ENCODE results near the gene LRRC23.

LRRC23 gene

DNA sequence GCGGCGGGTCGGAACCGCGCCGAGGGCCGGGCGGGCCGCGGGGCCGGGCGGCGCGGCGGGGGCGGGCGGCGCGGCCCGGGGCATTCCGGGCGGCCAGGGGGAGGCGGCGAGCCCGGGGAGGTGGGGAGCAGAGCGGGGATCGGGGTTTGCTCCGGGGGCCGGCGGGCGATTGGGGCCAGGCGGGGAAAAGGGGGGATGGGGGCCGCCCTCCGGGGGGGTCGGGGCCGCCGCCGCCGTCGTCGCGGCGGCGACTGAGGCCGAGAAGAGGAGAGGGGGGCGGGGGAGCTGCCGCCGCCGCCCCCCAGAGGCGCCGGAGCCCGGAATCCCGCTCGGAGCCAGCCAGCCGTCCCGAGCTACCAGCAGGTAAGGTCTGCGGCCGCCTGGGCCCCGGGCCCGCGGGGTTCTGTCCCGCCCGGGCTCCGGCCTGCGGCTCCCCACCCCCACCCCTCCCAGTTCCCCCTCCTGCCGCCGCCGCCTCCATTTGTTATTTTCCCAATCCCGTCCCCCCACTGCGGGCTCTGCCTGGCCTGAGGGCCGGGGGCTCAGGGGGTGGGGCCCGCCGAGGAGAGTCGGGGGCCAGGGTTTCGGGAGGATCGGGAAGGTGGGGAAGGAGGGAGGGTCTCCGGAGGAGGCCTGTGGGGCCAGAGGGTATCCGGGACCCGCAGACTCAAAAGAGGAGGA lies 23.5 kb downstream of the LRRC23 start:
- DNase-seq, result no peak

- peak in 1 of 2 experiments; percentile 29 for DNase-seq
Measured at GRCh38 chr12:6928703-6929407, 24.2 kb downstream of the LRRC23 start.

- no peak for DNase-seq
Measured at GRCh38 chr12:6929466-6930452, 25.1 kb downstream of the LRRC23 start.

DNA sequence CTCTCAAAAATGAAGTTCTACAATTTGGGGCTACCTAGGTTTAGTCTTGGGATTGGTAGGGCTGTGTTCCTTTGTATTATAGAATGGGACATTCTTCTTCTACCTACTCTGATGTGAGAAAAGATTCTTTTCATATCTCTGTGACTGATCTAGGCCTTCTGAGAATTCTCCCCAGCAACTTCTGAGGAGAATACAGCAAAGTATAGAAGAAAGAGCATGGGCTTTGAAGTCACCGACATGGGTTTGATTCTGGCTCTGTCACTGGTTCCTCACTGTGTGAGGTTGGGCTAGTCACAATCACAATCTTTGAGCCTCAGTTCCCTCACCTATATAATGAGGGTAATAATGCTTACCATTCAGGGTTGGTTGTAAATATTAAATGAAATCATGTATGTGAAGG lies 28.1 kb downstream of the LRRC23 start:
- no peak for DNase-seq

- no peak for DNase-seq
Measured at GRCh38 chr12:6934110-6934509, 29.5 kb downstream of the LRRC23 start.

GRCh38 chr12:6935371-6936193 lies 31.0 kb downstream of the LRRC23 start:
- no peak for DNase-seq

DNA sequence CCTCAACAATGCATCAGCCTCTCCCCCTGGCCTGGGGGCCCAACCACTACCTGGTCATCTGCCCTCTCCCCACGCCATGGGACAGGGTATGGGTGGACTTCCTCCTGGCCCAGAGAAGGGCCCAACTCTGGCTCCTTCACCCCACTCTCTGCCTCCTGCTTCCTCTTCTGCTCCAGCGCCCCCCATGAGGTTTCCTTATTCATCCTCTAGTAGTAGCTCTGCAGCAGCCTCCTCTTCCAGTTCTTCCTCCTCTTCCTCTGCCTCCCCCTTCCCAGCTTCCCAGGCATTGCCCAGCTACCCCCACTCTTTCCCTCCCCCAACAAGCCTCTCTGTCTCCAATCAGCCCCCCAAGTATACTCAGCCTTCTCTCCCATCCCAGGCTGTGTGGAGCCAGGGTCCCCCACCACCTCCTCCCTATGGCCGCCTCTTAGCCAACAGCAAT lies 31.6 kb downstream of the LRRC23 start:
- DNase-seq, result no peak

DNA sequence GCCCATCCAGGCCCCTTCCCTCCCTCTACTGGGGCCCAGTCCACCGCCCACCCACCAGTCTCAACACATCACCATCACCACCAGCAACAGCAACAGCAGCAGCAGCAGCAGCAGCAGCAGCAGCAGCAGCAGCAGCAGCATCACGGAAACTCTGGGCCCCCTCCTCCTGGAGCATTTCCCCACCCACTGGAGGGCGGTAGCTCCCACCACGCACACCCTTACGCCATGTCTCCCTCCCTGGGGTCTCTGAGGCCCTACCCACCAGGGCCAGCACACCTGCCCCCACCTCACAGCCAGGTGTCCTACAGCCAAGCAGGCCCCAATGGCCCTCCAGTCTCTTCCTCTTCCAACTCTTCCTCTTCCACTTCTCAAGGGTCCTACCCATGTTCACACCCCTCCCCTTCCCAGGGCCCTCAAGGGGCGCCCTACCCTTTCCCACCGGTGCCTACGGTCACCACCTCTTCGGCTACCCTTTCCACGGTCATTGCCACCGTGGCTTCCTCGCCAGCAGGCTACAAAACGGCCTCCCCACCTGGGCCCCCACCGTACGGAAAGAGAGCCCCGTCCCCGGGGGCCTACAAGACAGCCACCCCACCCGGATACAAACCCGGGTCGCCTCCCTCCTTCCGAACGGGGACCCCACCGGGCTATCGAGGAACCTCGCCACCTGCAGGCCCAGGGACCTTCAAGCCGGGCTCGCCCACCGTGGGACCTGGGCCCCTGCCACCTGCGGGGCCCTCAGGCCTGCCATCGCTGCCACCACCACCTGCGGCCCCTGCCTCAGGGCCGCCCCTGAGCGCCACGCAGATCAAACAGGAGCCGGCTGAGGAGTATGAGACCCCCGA lies 32.2 kb downstream of the LRRC23 start:
- peak in 1 of 2 experiments; percentile 66 for DNase-seq

GRCh38 chr12:6937481-6938352 lies 33.1 kb downstream of the LRRC23 start:
- DNase-seq, result peak; percentile 91 to 98

- no peak for DNase-seq
Measured at GRCh38 chr12:6938353-6939190, 34.0 kb downstream of the LRRC23 start.

DNA sequence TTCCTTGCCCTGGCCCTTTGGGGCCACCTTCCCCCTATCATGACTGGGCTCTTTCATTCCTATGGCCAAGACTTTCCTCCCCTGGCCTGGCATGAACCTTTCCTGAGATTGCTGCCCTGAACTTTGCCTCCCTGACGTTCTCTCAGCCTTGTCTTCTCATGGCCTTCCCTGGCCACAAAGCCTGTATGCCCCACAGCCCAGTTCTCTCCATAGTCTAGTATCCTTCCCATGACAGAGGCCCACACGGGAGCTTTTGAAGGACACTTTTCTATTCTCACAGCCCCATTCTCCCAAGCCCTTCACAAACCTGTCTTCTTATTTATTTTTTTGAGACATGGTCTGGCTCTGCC lies 34.5 kb downstream of the LRRC23 start:
- DNase-seq, result no peak

DNA sequence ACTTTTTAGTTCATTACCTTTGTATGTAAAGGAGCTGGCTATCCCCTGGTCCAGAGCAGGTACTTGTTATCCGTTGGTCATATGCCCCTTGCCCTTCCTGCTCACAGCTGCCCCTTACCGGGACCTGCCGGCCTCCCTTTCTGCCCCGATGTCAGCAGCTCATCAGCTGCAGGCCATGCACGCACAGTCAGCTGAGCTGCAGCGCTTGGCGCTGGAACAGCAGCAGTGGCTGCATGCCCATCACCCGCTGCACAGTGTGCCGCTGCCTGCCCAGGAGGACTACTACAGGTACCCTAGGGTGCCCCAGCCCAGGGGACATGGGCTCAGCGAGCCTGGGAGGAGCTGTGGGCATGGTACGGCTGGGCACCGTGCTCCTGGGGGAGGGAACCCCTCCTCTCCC lies 36.6 kb downstream of the LRRC23 start:
- no peak for DNase-seq

DNA sequence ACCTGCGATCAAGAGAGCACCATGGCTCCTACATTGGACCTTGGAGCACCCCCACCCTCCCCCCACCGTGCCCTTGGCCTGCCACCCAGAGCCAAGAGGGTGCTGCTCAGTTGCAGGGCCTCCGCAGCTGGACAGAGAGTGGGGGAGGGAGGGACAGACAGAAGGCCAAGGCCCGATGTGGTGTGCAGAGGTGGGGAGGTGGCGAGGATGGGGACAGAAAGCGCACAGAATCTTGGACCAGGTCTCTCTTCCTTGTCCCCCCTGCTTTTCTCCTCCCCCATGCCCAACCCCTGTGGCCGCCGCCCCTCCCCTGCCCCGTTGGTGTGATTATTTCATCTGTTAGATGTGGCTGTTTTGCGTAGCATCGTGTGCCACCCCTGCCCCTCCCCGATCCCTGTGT lies 37.2 kb downstream of the LRRC23 start:
- no peak for DNase-seq

- DNase-seq, result no peak
Measured at GRCh38 chr12:6942331-6942665, 37.7 kb downstream of the LRRC23 start.

DNA sequence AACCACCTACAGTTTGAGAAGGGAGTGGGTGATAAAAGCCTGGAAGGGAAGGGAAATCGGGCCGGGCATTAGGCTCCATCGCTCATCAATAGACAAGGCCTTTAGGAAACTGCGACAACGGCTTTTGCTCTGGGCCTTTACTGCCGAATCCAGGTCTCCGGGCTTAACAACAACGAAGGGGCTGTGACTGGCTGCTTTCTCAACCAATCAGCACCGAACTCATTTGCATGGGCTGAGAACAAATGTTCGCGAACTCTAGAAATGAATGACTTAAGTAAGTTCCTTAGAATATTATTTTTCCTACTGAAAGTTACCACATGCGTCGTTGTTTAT lies 38.7 kb downstream of the LRRC23 start:
- peak; percentile 93 to 95 for DNase-seq

GRCh38 chr12:6943722-6944380 lies 39.2 kb downstream of the LRRC23 start, which contains the start of the genes C12orf57 and RNU7-1:
TSS of gene C12orf57 (plus strand) at chr12:6944022. CDS start at chr12:6944122, 100 bp downstream.
TSS of gene RNU7-1 (plus strand) at chr12:6943816.
- peak; percentile 96 to 98 for DNase-seq

GRCh38 chr12:6944381-6945186 lies 40.0 kb downstream of the LRRC23 start:
- DNase-seq, result peak; percentile 95 to 98

- no peak for DNase-seq
Measured at GRCh38 chr12:6945613-6946012, 41.0 kb downstream of the LRRC23 start.

All from NCI-H526 (cell line).